Motor neuron (in vitro differentiated cells): ENCODE measurements around the gene CYP4A22. TPM values are rescaled to one million over a fixed set of nuclear protein-coding genes. Genes with fewer than 3 reads are reported as not detected.
"Not testable (repeated sequence)": the region's sequence is repeated elsewhere in the genome, so short reads cannot be mapped to it uniquely, and the experiment has no call there.

Experiments used
- ATAC-seq, 8 experiments: fragments of 200-7000 bp; cut with Tn5 transposase; replicated peaks in 6 of 8; 2 replicates each; pipeline ENCODE4 v1.8.0; 2021; ENCODE audit warnings: mild to moderate bottlenecking in 8 of 8, moderate library complexity in 8 of 8
- H3K27ac ChIP-seq, 2 donors: fragments of 250-450 bp; sonication (Bioruptor Pico); 2 replicates each; pipeline ENCODE4 v1.9.0; 2021; ENCODE audit warnings: antibody characterized with exemption in 2 of 2, mild to moderate bottlenecking in 2 of 2, moderate library complexity in 1 of 2
- H3K4me1 ChIP-seq, 2 donors: fragments of 250-450 bp; sonication (Bioruptor Pico); replicated peaks in 1 of 2; 2 replicates each; pipeline ENCODE4 v1.6.1; 2021; ENCODE audit warnings: antibody characterized with exemption in 2 of 2, mild to moderate bottlenecking in 2 of 2, moderate library complexity in 1 of 2
- H3K4me3 ChIP-seq, 5 donors: fragments of 250-450 bp; sonication (Bioruptor Pico); 2 replicates each; pipeline ENCODE4 v1.9.0; 2021; ENCODE audit warnings: antibody characterized with exemption in 5 of 5, mild to moderate bottlenecking in 5 of 5, moderate library complexity in 4 of 5
- WGBS, 10 experiments: fragments of 450-650 bp; shearing (Covaris generic); methylation state at CpG; one replicate each; pipeline ENCODE4 v1.0.0; 2022; 5-methylcytosine and 5-hydroxymethylcytosine counted together
- in situ Hi-C, 9 experiments: fragments of 400-800 bp; cut with MboI; loops; one replicate each; pipeline ENCODE4 v1.15.0; 2021; ENCODE audit warnings: low sequenced_read_pairs in 9 of 9, low pct_unique_long_range_greater_than_20kb in 2 of 9; ENCODE audit not compliant: unreplicated experiment in 9 of 9
- total RNA-seq, 8 experiments: library from RNA; unstranded; fragments of 300-600 nt; gene quantifications; 2 replicates each; pipeline versions ENCODE4 v1.2.3 to v1.2.4, GENCODE V29; 2022

The CYP4A22 gene
- total RNA-seq, 8 experiments from 2014 or later, result 0.21 to 2.4 (median 0.93) TPM; not detected in 2

DNA sequence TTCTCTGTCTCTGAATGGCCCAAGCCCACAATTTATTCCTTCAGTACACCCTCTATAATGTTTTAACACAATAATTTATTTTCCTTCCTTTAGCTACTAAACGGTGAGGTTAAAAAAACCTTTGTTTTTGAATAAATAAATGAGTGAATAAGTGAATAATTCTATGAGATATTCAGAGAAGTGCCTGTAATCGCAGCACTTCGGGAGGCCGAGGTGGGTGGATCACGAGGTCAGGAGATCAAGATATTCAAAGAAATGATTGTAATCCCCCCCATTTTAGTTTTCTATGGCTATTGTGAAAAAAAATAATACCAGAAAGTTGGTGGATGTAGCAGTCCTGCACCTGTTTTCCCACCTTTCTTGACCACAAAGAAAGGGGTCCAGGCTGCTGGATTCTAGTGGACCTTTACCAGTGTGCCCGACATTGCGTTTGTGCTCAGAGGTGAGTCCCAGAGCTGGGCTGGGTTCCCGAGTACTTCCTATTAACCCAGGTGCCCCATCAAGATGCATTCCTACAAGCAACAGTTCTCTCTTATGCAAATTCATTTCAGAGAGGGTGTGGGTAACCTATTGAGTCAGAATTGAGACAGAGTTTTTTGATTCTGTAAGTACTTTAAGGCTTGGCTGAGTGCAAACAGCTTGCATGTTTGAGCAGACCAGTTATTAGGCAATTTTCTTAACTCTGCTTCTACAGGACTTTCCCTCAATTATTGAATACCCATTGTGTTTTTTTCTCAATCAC is 7.6 kb upstream of the CYP4A22 start:
- H3K27ac ChIP-seq, H3K4me3 ChIP-seq, H3K4me1 ChIP-seq, in situ Hi-C loops: not testable (repeated sequence)
- WGBS, 10 experiments, result 8 to 90% (median 57%) methylated on average over 1 to 8 of the region's 8 CpGs
- peak in 1 of 8 experiments; percentile 42 for ATAC-seq

- H3K4me1 ChIP-seq, H3K27ac ChIP-seq, in situ Hi-C loops, ATAC-seq, H3K4me3 ChIP-seq: not testable (repeated sequence)
- whole genome bisulfite sequencing, 10 experiments, result 67 to 100% (median 80%) methylated on average over 1 to 3 of the region's 3 CpGs; no CpG with 5 or more reads in 4 of the 10 experiments
Measured at GRCh38 chr1:47132665-47133064, 4.6 kb upstream of the CYP4A22 start.

DNA sequence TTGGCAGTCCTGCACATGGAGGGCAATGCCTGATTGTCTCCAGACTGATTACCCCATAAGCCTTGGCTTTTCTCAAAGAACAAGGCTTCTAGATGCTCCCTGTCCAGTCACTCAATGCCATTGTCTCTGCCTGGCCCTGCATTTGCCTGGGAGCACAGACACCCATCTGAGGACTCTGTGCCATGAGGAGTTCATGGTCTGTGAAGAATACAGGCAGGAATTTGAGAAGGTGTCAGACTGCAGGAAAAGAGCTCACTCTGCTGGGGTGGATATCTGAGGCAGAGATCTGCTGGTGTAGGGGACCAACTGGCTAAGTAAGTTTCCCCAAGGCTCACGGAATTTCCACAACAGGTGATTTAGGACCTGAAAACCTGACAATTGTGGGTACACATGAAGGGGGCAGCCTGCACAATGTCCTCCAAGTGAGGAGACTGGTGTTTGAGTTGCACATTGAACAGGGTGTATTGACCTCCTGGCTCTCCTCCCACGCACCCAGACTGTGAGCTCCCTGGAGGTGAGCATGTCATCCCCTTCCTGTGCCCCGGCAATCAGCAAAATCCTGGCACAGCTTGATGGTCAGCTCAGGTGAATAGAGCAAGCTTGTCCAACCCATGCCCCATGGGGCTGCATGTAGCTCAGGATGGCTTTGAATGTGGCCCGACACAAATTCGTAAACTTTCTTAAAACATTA is 829 bp downstream of the CYP4A22 start:
- no peak overlapping the region for H3K4me3 ChIP-seq
- in situ Hi-C loops, result no loop called here
- ATAC-seq, result no peak
- no peaks in the 10 kb centered on the region for H3K4me1 ChIP-seq
- no peak overlapping the region for H3K27ac ChIP-seq
- 66 to 86% (median 82%) methylated on average over 1 to 5 of the region's 5 CpGs; no CpG with 5 or more reads in 3 of the 10 experiments for WGBS, 10 experiments

- peak in 1 of 8 experiments; percentile 63 for ATAC-seq
- WGBS, 10 experiments, result 7 to 84% (median 33%) methylated on average over 1 to 3 of the region's 3 CpGs; no CpG with 5 or more reads in 2 of the 10 experiments
- H3K4me3 ChIP-seq, in situ Hi-C loops, H3K27ac ChIP-seq, H3K4me1 ChIP-seq: not testable (repeated sequence)
Measured at GRCh38 chr1:47140358-47140757, 3.1 kb downstream of the CYP4A22 start.

DNA sequence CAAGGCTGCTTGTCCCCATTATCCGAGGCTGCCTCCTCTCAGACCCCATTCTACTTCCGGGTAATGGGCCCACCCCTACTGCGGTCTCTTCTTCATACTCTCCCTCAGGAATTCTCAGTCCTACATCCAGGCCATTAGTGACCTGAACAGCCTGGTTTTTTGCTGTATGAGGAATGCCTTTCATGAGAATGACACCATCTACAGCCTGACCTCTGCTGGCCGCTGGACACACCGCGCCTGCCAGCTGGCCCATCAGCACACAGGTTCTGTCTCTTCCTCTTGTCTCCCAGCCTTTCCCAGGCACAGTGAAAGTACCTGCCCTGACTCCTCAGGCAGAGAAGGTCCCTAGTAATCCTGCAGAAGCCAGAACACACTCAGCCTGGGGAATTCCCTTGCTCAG is 6.4 kb downstream of the CYP4A22 start:
- H3K4me1 ChIP-seq, in situ Hi-C loops, H3K4me3 ChIP-seq, H3K27ac ChIP-seq: not testable (repeated sequence)
- 60 to 63% methylated on average over 1 to 2 of the region's 6 CpGs; no CpG with 5 or more reads in 8 of the 10 experiments for WGBS, 10 experiments
- ATAC-seq, result peak in 3 of 8 experiments; percentile 39 to 75 (median 49)

GRCh38 chr1:47146495-47146894 is 9.3 kb downstream of the CYP4A22 start:
- no CpG with 5 or more reads among the region's 1 CpG for WGBS, 10 experiments
- ATAC-seq, in situ Hi-C loops, H3K27ac ChIP-seq, H3K4me3 ChIP-seq: not testable (repeated sequence)
- H3K4me1 ChIP-seq, result peaks cover 8 to 13% of the 10 kb centered on the region in 2 donors

DNA sequence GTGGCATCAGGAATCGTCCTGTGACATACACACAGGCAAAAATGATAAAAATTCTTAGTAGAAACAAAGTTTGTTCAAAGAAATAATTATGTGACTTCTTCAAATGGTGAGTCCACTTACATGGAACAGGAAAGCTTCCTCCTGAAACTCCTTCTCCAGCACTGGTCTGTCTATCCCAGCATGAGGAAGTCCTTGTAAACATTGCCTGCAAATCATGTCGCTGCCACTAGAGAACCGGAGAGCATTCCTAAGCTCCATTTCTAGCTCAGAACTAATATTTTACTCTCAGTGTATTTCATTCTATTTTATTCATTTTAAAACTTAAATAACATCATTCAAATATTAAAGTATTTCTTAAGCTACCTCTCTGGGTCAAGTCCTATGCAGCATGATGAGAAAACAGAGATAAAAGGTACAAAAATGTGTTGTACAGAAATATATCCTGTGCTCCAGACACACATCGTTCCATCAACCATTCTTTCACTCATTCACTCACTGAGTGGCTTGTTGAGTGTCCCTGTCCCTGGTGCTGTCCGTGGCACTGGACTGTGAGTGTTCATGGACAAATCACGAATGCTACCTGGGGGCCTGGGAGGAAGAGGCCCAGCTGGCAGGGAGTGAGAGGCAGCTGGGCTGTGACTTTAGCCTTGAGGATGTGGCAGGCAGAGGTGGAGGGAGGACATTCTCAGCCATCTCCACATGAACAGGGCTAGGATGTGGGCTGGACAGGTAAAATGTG is 10.0 kb downstream of the CYP4A22 start:
- Histone ChIP-seq H3K4me3 (no peak overlapping the region), H3K4me1 (peaks cover 8 to 13% of the 10 kb centered on the region in 2 donors), H3K27ac (no peak overlapping the region)
- in situ Hi-C loops, result no loop called here
- 14 to 87% (median 62%) methylated on average over 3 to 6 of the region's 6 CpGs; no CpG with 5 or more reads in 2 of the 10 experiments for WGBS, 10 experiments
- ATAC-seq, result peak in 3 of 8 experiments; percentile 29 to 54 (median 44)

DNA sequence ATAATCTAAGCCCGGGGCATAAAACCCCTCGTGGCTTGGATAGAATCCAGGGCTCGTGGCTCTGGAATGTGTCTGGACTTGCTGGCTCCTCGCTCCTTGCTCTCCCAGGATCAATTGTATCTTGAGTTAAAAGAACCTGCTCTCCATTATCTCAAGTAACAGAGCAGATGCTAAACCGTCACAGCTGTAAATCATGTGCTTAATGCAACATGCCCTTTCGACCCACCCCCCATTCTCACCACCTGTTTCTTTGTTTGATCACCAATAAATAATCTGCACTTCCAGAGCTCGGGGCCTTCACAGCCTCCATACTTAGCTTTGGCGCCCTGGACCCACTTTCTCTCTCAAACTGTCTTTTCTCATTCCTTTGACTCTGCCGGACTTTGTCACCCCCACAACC is 11.9 kb downstream of the CYP4A22 start:
- peaks cover 8 to 13% of the 10 kb centered on the region in 2 donors for H3K4me1 ChIP-seq
- H3K4me3 ChIP-seq, in situ Hi-C loops, ATAC-seq, H3K27ac ChIP-seq: not testable (repeated sequence)
- 4 to 49% (median 10%) methylated on average over 1 to 6 of the region's 9 CpGs; no CpG with 5 or more reads in 3 of the 10 experiments for WGBS, 10 experiments

DNA sequence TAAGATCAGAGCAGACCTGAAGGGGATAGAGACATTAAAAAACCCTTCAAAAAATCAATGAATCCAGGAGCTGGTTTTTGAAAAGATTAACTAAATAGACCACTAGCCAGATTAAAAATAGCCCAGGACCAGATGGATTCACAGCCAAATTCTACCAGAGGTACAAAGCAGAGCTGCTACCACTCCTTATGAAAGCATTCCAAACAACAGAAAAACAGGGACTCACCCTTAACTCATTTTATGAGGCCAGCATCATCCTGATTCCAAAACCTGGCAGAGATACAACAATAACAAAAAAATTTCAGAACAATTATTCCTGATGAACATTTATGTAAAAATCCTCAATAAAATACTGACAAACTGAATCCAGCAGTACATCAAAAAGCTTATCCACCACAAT is 19.2 kb downstream of the CYP4A22 start:
- H3K4me3 ChIP-seq, H3K4me1 ChIP-seq, in situ Hi-C loops, ATAC-seq, H3K27ac ChIP-seq: not testable (repeated sequence)

DNA sequence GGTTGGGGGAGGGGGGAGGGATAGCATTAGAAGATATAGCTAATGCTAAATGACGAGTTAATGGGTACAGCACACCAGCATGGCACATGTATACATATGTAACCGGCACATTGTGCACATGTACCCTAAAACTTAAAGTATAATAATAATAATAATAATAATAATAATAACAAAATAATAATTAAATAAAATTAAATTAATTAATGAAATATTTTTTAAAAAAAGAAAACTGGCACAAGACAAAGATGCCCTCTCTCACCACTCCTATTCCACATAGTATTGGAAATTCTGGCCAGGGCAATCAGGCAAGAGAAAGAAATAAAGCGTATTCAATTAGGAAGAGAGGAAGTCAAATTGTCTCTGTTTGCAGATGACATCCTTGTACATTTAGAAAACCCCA is 20.7 kb downstream of the CYP4A22 start:
- H3K27ac ChIP-seq, H3K4me3 ChIP-seq, in situ Hi-C loops, ATAC-seq, H3K4me1 ChIP-seq: not testable (repeated sequence)
- 25 to 100% (median 77%) methylated on average over 1 to 3 of the region's 3 CpGs; no CpG with 5 or more reads in 2 of the 10 experiments for WGBS, 10 experiments

DNA sequence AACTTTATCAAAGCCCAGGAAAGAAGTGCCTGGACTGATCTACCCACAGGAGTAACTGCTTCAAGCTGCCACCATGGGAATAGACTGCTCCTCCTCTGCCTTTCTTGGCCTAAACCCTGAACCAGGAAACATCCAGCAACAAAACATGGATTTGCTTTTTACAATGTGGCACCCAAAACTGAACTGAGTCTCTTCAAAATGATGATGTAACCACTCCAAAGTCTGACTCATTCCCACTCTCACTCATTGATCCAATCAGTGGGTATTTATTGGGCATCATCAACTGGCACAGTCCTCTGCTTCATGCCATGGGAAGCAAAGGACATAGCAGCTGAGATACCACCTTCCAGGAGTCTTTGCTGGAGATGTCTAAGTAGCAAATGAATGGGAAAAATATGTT is 23.5 kb downstream of the CYP4A22 start:
- H3K4me1 ChIP-seq, result no peaks in the 10 kb centered on the region
- no peak overlapping the region for H3K4me3 ChIP-seq
- in situ Hi-C loops, result no loop called here
- H3K27ac ChIP-seq, result no peak overlapping the region
- no peak for ATAC-seq

DNA sequence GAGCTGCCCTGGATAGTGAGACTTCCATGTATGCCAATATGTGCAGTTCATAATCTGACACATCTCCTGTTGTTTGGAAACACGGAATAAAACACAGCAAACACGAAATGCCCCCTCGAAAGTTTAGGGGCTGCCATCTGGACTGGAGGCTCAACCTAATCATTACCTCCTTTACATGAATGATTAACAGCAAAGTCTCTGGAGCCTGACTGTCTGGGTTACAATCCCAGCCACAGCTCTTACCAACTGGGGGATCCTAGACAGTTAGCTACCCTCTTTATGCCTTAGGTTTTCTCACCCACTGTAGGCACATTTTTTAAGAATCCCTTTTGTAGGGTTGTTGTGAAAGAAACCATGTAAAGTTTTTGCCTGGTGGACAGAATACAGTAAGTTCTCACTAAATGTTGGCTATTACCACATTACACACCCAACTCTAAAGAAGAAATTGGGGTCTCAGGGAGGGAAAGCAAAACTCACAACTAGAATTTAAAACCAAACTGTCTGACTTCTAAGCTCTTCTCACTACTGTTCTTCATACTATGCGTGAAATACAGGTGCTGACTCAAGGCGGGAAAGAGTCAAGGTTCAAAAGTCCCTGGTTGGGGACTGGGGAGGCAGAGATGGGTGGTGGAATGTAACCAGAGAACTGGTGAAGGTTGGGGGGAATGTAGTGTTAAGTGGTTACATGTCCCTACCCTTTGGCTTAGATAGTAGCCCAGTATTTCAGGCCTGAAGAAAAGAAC is 24.2 kb downstream of the CYP4A22 start:
- in situ Hi-C loops, result no loop called here
- Histone ChIP-seq H3K4me3 (no peak overlapping the region), H3K27ac (no peak overlapping the region), H3K4me1 (no peaks in the 10 kb centered on the region)
- no peak for ATAC-seq
- 0 to 80% (median 44%) methylated on average over 1 to 5 of the region's 5 CpGs; no CpG with 5 or more reads in 2 of the 10 experiments for WGBS, 10 experiments

DNA sequence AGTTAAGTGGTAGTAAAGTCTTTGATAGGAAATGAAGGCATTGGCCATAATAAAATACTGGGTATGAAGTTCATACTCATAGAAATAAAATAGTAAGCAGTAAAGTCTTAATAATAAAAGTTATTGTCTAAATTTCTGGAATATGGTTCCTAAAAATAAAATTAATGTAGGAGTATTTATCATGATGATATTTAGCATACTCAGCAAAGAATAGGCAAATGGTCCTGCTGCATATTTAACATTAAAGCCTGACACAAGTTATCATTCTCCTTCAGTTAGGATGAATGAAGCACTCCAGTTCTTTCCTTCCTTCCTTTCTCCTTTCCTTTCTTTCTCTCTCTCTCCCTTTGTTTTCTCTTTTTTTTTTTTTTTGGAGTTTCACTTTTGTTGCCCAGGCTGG is 27.3 kb downstream of the CYP4A22 start:
- no peak overlapping the region for H3K27ac ChIP-seq
- H3K4me1 ChIP-seq, result no peaks in the 10 kb centered on the region
- in situ Hi-C loops, result no loop called here
- H3K4me3 ChIP-seq, result no peak overlapping the region
- no peak for ATAC-seq
